ENCODE measurements around the gene GID8. TPM values are rescaled to one million over a fixed set of nuclear protein-coding genes. Genes with fewer than 3 reads are reported as not detected.

GID8 gene
- total and polyA plus RNA-seq, 2 of the 13 experiments (the other 11 are each of a cell fraction or from before 2014, with no cell fraction given), result 39.6 to 59.8 TPM

GRCh38 chr20:62955519-62956386 is 17.8 kb downstream of the GID8 start (continued):
- no peak; the same call in 1 of the 2 replicates for TF ChIP-seq KLF15 (CRISPR knock-in tag; IDR thresholded peaks at IDR 0.05; ENCODE audit: borderline replicate concordance)
- TF ChIP-seq ZNF770 (CRISPR knock-in tag; IDR thresholded peaks at IDR 0.05), result peak; percentile 70; the same call in 1 of the 2 replicates
- TF ChIP-seq FLYWCH1 (CRISPR knock-in tag; IDR thresholded peaks at IDR 0.05), result no peak
- 0 out of 2 replicates have a peak, but pooled peaks have one; percentile 80 for TF ChIP-seq ZNF713 (CRISPR knock-in tag; IDR thresholded peaks at IDR 0.05)
- peak; percentile 96; the same call in 1 of the 2 replicates for TF ChIP-seq ZBTB10 (CRISPR knock-in tag; IDR thresholded peaks at IDR 0.05; ENCODE audit: borderline replicate concordance)
- peak; percentile 76 for TF ChIP-seq ESRRA (CRISPR knock-in tag; IDR thresholded peaks at IDR 0.05; ENCODE audit: low read depth)
- TF ChIP-seq ARNT2 (CRISPR knock-in tag; IDR thresholded peaks at IDR 0.05; ENCODE audit: low read depth), result peak; percentile 92
- TF ChIP-seq AKAP8 (CRISPR knock-in tag; IDR thresholded peaks at IDR 0.05), result peak; percentile 89
- TF ChIP-seq ZNF331 (CRISPR knock-in tag; IDR thresholded peaks at IDR 0.05), result peak; percentile 99
- no peak for TF ChIP-seq ZSCAN30 (CRISPR knock-in tag; IDR thresholded peaks at IDR 0.05)
- TF ChIP-seq ELK4 (CRISPR knock-in tag; IDR thresholded peaks at IDR 0.05; ENCODE audit: borderline replicate concordance), result no peak
- TF ChIP-seq ZNF367 (CRISPR knock-in tag; IDR thresholded peaks at IDR 0.05; ENCODE audit: borderline replicate concordance), result 0 out of 2 replicates have a peak, but pooled peaks have one; percentile 73
- no peak for TF ChIP-seq FIP1L1 (IDR thresholded peaks at IDR 0.05; ENCODE audit: borderline replicate concordance, insufficient read depth, low read depth, low read length)
- peak; percentile 41 for TF ChIP-seq STAG1 (CRISPR knock-in tag; IDR thresholded peaks at IDR 0.05)
- TF ChIP-seq JARID2 (CRISPR knock-in tag; IDR thresholded peaks at IDR 0.05; ENCODE audit: insufficient replicate concordance), result peak; percentile 64
- TF ChIP-seq SIX4 (CRISPR knock-in tag; IDR thresholded peaks at IDR 0.05), result peak; percentile 87
- TF ChIP-seq TEAD3 (CRISPR knock-in tag; optimal IDR thresholded peaks at IDR 0.05; ENCODE audit: borderline replicate concordance), result peak; percentile 69
- peak in 1 of 2 experiments; percentile 81; a peak in 2 of 4 replicates for TF ChIP-seq REST (IDR thresholded peaks at IDR 0.05; ENCODE audit: borderline replicate concordance in 1 of 2, low read depth in 1 of 2, low read length in 2 of 2)
